GM21786 (cell line): ENCODE measurements around the gene SEPHS2.
A peak's percentile ranks its signal among the peaks of the same experiment; 100 is the strongest.
"Not testable (repeated sequence)": the region's sequence is repeated elsewhere in the genome, so short reads cannot be mapped to it uniquely, and the experiment has no call there.

Experiments used
- ATAC-seq: cut with Tn5 transposase; IDR thresholded peaks from one replicate; pipeline ENCODE4 v1.9.1; 2021; ENCODE audit not compliant: unreplicated experiment

The SEPHS2 gene

DNA sequence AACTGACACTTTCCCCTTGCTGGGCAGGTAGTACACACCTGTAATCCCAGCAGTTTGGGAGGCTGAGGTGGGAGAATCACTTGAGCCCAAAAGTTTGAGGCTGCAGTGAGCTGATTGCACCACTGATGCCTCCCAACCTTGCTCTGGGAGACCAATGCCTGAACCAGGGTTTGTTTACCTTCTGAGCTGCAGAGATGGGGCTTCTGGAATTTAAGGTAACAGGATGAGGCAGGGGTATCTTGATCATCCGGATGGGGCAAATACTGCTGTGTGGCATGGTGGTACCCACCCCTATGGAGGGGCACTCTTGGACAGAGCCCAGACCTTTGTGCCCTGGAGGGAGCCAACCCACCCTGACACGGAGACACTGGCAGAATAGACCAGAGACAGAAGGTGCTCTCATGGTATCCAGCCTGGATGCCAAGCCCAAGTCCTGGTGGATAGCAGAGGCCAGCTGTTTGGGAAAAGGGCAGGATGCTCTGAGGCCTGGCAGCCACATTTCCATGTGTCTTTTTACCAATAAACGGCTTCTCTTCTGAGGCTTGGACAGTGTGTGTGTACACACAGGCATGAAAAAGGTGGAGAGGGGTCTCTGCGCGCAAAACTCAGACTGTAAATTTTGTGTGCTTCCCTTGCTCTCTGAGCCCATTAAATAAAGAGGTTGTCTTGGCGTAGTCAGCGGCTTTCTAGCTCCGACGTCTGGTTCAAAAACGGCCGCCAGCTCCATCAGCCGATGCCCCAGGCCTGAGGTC is 46.1 kb downstream of the SEPHS2 start:
- no peak for ATAC-seq

DNA sequence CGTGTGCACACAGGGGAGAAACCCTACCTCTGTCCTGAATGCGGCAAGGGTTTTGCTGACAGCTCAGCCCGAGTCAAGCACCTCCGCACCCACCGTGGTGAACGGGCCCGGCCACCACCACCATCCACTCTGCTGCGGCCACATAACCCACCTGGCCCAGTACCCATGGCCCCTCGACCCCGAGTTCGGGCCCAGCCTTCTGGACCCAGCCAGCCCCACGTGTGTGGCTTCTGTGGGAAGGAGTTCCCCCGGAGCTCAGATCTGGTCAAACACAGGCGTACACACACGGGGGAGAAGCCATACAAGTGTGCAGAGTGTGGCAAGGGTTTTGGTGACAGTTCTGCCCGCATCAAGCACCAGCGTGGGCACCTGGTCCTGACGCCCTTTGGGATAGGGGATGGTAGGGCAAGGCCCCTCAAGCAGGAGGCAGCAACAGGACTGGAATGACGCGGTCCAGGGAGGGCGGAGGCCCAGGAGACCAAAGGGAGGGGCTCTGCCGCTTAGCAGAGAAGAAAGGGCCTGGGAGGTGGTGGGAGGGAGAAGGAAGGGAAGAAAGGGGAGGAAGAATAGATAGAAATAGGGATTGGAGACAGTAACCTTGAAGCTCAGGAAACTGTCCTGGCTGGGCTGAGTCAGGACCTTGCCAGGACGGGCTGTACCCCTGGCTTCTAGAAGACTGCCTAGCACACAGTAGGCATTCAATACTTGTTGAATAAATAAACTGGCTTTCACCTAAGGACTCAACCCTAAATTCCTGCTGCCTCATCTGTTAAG is 46.8 kb downstream of the SEPHS2 start:
- ATAC-seq = no peak

- ATAC-seq = no peak
Measured at GRCh38 chr16:30397776-30398660, 47.7 kb downstream of the SEPHS2 start.

DNA sequence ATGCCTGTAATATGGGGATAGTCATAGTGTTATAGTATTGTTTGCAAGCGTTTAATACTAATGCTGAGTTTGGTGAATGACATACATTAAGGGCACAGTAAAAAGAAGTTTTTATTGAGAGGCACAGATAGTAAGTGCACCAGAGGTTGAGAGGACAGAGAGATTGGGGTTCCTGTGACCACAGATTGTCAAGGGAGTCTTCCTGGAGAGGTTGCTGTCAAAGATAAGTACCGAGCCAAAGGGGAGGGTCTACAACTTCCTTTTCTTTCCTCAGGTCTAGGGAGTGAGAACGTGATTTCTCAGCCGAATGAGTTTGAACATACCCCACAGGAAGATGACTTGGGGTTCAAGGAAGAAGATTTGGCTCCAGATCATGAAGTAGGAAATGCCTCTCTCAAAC is 48.6 kb downstream of the SEPHS2 start:
- no peak for ATAC-seq

DNA sequence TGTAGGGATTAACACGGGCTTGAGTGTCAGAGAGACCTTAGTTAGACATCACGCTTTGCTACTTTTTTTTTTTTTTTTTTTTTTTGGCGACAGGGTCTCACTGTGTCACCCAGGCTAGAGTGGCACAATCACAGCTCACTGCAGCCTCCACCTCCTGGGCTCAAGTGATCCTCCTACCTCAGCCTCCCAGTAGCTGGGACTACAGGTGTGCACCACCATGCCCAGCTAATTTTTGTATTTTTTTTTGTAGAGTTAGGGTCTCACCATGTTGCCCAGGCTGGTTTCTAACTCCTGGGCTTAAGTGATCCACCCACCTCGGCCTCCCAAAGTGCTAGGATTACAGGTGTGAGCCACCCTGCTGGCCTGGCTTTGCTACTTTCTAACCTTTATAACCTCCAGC is 49.0 kb downstream of the SEPHS2 start:
- ATAC-seq = not testable (repeated sequence)

DNA sequence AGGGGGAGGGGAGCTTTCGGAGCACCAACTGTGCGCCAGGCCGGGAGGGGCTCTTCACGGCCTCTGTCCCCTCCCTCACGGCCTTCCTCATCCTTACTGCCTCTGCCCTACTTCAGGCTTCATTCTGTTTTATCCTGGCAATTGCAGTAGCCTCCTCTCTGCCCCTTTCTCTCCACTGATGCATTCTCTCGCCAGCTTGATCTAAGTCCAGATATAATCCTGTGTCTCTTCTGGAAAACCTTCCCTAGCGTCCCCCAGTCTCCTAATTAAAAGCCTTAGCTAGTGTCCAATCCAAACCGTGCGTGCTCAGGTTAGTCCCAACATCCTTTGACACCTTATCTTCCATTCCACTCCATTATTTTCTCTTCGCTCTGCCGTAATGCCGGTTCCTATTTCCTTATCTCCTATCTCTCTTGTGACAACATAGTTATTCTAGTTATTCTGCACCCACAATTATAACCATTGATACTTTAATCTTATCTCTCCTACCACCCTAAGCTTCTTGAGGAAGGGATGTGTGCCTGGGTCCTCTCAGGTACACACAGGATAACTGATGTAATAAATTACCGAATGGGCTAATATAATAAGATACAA is 49.6 kb downstream of the SEPHS2 start:
- ATAC-seq = no peak

- peak; percentile 68 for ATAC-seq
Measured at GRCh38 chr16:30395155-30395991, 50.3 kb downstream of the SEPHS2 start, which contains the start of gene ZNF48. Gene ZNF48 (plus strand): TSS chr16:30395420. CDS start chr16:30395795, 375 bp downstream.

DNA sequence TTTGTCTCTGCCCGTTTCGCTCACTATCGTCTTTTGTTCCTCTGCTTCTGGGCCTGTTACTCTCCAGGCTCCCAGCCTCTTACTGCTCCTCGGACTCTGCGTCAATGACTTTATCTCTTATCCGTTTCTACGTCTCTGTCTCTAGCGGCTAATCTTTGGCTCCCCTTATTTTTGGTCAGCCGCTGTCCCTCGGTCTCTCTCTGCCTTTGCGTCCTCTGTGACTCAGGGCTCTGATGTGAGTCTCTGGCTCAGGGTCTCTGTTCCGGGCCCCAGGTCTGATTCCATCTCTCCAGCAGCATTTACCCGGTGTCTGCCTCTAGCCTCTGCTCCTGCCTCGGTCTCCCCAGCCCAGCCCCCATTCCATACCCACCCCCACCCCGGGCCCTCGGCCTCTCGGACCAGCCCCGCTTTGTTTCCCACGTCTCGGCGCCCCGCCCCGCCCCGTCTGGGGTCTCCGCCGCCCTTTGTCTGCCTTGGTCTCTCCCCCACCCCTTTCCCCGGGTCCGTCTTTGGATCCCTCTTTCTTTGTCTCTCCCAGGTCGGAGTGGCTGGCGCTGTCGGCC is 51.0 kb downstream of the SEPHS2 start:
- ATAC-seq = no peak
